KOPT-K1 (cell line): ENCODE data around the gene SPTAN1.
"Not testable (repeated sequence)": the region's sequence is repeated elsewhere in the genome, so short reads cannot be mapped to it uniquely, and the experiment has no call there.

Experiments used
- H3K27ac ChIP-seq: fragments of 200-600 bp; sonication (generic); 2 replicates; pipeline ENCODE4 v1.5.1; 2016; ENCODE audit warnings: antibody characterized with exemption, mild to moderate bottlenecking, low read depth, low read length; ENCODE audit not compliant: poor library complexity, severe bottlenecking
- H3K36me3 ChIP-seq: fragments of 200-600 bp; sonication (generic); 2 replicates; pipeline ENCODE4 v1.5.1; 2017; ENCODE audit warnings: antibody characterized with exemption, mild to moderate bottlenecking, low read length, moderate library complexity; ENCODE audit not compliant: insufficient read depth
- H3K9me3 ChIP-seq: fragments of 200-600 bp; sonication (generic); 2 replicates; pipeline ENCODE4 v1.5.1; 2017; ENCODE audit warnings: antibody characterized with exemption, low read length, mild to moderate bottlenecking; ENCODE audit not compliant: insufficient read depth, poor library complexity, severe bottlenecking

The SPTAN1 gene

GRCh38 chr9:128568470-128569078, 16.2 kb downstream of the SPTAN1 start:
- Histone ChIP-seq H3K9me3 (no peaks in the 10 kb centered on the region), H3K27ac (no peak overlapping the region), H3K36me3 (peaks cover 70% of the 10 kb centered on the region)

GRCh38 chr9:128575469-128575868, 23.1 kb downstream of the SPTAN1 start:
- Histone ChIP-seq H3K27ac (no peak overlapping the region), H3K36me3 (peaks cover 96% of the 10 kb centered on the region), H3K9me3 (no peaks in the 10 kb centered on the region)

GRCh38 chr9:128575916-128576315, 23.5 kb downstream of the SPTAN1 start:
- Histone ChIP-seq H3K27ac (no peak overlapping the region), H3K36me3 (peaks cover 97% of the 10 kb centered on the region), H3K9me3 (no peaks in the 10 kb centered on the region)

GRCh38 chr9:128577206-128577605, 24.8 kb downstream of the SPTAN1 start:
- H3K36me3 ChIP-seq = peaks cover 98% of the 10 kb centered on the region
- H3K9me3 ChIP-seq = no peaks in the 10 kb centered on the region
- H3K27ac ChIP-seq = no peak overlapping the region

GRCh38 chr9:128579194-128579593, 26.8 kb downstream of the SPTAN1 start:
- H3K36me3 ChIP-seq = peaks cover 99% of the 10 kb centered on the region
- H3K27ac ChIP-seq = no peak overlapping the region
- no peaks in the 10 kb centered on the region for H3K9me3 ChIP-seq

GRCh38 chr9:128580731-128581130, 28.3 kb downstream of the SPTAN1 start:
- Histone ChIP-seq H3K36me3 (peaks cover 100% of the 10 kb centered on the region), H3K9me3 (no peaks in the 10 kb centered on the region), H3K27ac (no peak overlapping the region)

- H3K36me3 ChIP-seq = peaks cover 89% of the 10 kb centered on the region
- not testable (repeated sequence) for H3K27ac ChIP-seq, H3K9me3 ChIP-seq
These were observed 32.8 kb downstream of the SPTAN1 start for GRCh38 chr9:128585155-128585554.

GRCh38 chr9:128586934-128587333, 34.5 kb downstream of the SPTAN1 start:
- H3K27ac ChIP-seq = peak overlapping the region; percentile 52
- peaks cover 88% of the 10 kb centered on the region for H3K36me3 ChIP-seq
- H3K9me3 ChIP-seq = not testable (repeated sequence)

- Histone ChIP-seq H3K27ac (peak overlapping the region; percentile 52), H3K36me3 (peaks cover 88% of the 10 kb centered on the region)
These were observed 35.1 kb downstream of the SPTAN1 start for GRCh38 chr9:128587453-128587852.

GRCh38 chr9:128588581-128589233, 36.3 kb downstream of the SPTAN1 start:
- no peak overlapping the region for H3K27ac ChIP-seq
- peaks cover 88% of the 10 kb centered on the region for H3K36me3 ChIP-seq
- no peaks in the 10 kb centered on the region for H3K9me3 ChIP-seq

More at GRCh38 chr9:128587453-128587852, 35.1 kb downstream of the SPTAN1 start:
- no peaks in the 10 kb centered on the region for H3K9me3 ChIP-seq

- no peaks in the 10 kb centered on the region for H3K9me3 ChIP-seq
- peaks cover 95% of the 10 kb centered on the region for H3K36me3 ChIP-seq
- H3K27ac ChIP-seq = no peak overlapping the region
These were observed 40.7 kb downstream of the SPTAN1 start for GRCh38 chr9:128593039-128593438.

- Histone ChIP-seq H3K36me3 (peaks cover 95% of the 10 kb centered on the region), H3K9me3 (no peaks in the 10 kb centered on the region), H3K27ac (peak overlapping the region; percentile 18)
These were observed 41.5 kb downstream of the SPTAN1 start for GRCh38 chr9:128593856-128594255.

GRCh38 chr9:128595471-128595870, 43.1 kb downstream of the SPTAN1 start:
- Histone ChIP-seq H3K9me3 (no peaks in the 10 kb centered on the region), H3K27ac (no peak overlapping the region), H3K36me3 (peaks cover 100% of the 10 kb centered on the region)

GRCh38 chr9:128600099-128600498, 47.7 kb downstream of the SPTAN1 start:
- H3K36me3 ChIP-seq = peaks cover 94% of the 10 kb centered on the region
- H3K9me3 ChIP-seq = no peaks in the 10 kb centered on the region

GRCh38 chr9:128603697-128604096, 51.3 kb downstream of the SPTAN1 start:
- Histone ChIP-seq H3K27ac (no peak overlapping the region), H3K9me3 (no peaks in the 10 kb centered on the region), H3K36me3 (peaks cover 92% of the 10 kb centered on the region)

More at GRCh38 chr9:128600099-128600498, 47.7 kb downstream of the SPTAN1 start:
- no peak overlapping the region for H3K27ac ChIP-seq
